Head of caudate nucleus (tissue), 42 donors: ENCODE measurements around the gene MED1.
"Not testable (repeated sequence)": the region's sequence is repeated elsewhere in the genome, so short reads cannot be mapped to it uniquely, and the experiment has no call there.

Experiments used
- DNase-seq, 42 donors: peaks; one replicate each; pipeline versions ENCODE4 v3.0.0 to v3.0.0-alpha.2; 2020 to 2021; ENCODE audit warnings: mixed read lengths in 7 of 42
- intact Hi-C: fragments of 100-400 bp; cut with DNase I; formaldehyde crosslinking; loops from one replicate; pipeline ENCODE4 v1.15.0; 2022

Gene MED1

GRCh38 chr17:39376434-39376833 is 74.6 kb downstream of the MED1 start:
- intact Hi-C loops, result no loop called here
- DNase-seq, result peak in 1 of 42 donors; percentile 25

- intact Hi-C loops, DNase-seq: not testable (repeated sequence)
Measured at GRCh38 chr17:39367805-39368204, 83.3 kb downstream of the MED1 start.

DNA sequence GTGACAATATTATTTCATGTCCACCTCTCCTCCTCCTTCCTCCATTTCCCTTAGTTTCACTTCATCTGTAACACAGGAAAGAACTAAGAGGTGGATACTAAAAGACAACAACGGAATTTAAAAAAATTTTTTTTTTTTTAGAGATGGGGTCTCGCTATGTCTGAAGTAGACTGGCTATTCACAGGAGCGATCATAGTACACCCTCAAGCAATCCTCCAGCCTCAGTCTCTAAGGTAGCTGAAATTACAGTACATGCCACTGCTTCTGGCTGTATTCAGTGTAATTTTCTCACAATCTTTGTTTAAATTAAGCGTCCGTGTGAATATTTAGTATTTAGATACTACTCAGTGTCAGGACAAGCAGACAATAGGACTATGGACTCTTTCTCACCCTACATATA is 85.2 kb downstream of the MED1 start:
- intact Hi-C loops, result no loop called here

DNA sequence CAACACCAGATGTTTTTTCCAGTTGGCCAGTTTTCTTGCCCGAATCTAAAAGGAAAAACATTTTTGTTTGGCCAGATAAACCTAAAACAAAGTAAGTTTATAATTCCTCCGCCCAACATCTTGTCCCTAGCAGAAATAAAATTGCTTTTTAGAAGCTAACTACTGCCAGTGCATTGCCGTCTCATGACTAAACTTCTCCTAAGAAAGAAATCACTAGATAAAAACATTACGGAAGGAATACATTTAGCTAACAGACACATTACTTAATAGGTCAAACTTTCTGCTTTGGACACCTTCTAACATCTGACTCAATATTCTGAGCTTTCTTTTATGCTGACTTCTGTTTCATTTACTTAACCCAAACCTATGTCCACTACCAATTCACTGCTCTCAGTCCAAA is 85.8 kb downstream of the MED1 start:
- DNase-seq, result no peak

More for the DNA sequence above, 85.2 kb downstream of the MED1 start:
- no peak for DNase-seq

GRCh38 chr17:39364236-39365025 is 86.6 kb downstream of the MED1 start:
- intact Hi-C loops, result no loop called here
- DNase-seq, result no peak

More for the DNA sequence above, 85.8 kb downstream of the MED1 start:
- intact Hi-C loops, result no loop called here

GRCh38 chr17:39361064-39361463 is 90.0 kb downstream of the MED1 start:
- intact Hi-C loops, result no loop called here
- no peak for DNase-seq

DNA sequence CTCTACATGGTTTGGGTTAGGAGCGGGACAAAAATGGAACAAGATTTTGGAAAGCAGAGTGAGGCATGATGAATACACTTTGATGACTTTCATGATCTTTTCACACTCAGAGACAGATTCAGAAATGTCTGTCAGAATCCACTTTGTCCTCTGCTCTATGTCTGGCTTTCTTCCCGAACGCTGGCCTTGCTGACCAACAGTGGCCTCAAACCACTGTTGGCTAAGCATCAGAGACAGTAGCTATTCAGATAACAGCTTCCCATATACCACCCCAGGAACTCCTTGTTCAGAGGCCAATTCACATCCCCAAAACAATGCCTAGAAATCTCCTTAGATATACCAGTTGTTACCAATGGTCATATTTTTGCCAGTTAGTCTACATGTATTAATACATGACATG is 90.5 kb downstream of the MED1 start:
- intact Hi-C loops, result no loop called here

GRCh38 chr17:39359994-39360393 is 91.1 kb downstream of the MED1 start:
- intact Hi-C loops, result no loop called here
- no peak for DNase-seq

More for the DNA sequence above, 90.5 kb downstream of the MED1 start:
- peak in 30 of 42 donors; percentile 12 to 76 (median 46) for DNase-seq

DNA sequence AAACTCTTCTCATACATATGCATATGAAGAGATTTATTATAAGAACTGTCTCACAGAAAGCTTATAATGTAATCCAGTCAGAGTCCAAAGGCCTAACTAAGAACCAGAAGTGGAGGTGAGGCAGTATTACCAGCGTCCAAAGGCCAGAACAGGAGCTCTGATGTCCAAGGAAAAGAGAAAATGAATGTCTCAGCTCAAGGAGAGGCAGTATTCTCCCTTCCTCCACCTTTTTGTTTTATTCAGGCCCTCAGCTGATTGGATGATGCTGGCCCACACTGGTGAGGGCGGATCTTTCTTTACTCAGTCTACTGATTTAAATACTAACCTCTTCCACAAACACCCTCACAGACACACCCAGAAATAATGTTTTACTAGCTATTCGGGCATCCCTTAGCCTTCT is 93.1 kb downstream of the MED1 start:
- intact Hi-C loops, result no loop called here
- peak in 1 of 42 donors; percentile 7 for DNase-seq

GRCh38 chr17:39357488-39357887 is 93.6 kb downstream of the MED1 start:
- no peak for DNase-seq
- intact Hi-C loops, result no loop called here
